NCI-H1930 (cell line): ENCODE data around the gene RNU2-1.
"Not testable (repeated sequence)": the region's sequence is repeated elsewhere in the genome, so short reads cannot be mapped to it uniquely, and the experiment has no call there.

Source experiments
- DNase-seq, 2 experiments: peaks; one replicate each; lab custom pipeline; 2025; lab: John Stamatoyannopoulos, UW

RNU2-1 gene

DNA sequence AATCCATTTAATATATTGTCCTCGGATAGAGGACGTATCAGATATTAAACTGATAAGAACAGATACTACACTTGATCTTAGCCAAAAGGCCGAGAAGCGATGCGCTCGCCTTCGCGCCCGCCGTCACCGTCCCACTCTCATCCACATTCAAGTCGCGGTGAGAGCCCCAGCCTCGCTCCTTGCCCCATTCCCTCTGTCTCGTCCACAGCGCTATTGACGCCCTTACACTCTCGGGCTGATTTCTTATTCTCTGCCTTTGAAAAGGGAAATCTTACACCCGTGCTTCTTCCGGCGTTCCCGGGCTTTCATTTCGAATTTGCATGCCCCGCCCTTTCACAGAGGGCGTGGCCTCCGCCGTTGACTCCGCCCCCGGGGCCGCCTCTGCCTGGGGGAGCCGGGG lies at the start of gene RNU2-1:
Gene RNU2-1 (minus strand): TSS at position 101 of the 400 bp plus-strand sequence.
- DNase-seq: not testable (repeated sequence)

GRCh38 chr17:43272914-43273313 lies 39.1 kb upstream of the RNU2-1 start:
- DNase-seq: not testable (repeated sequence)

GRCh38 chr17:43272483-43272882 lies 38.7 kb upstream of the RNU2-1 start:
- DNase-seq: not testable (repeated sequence)

GRCh38 chr17:43270552-43271504 lies 37.1 kb upstream of the RNU2-1 start:
- not testable (repeated sequence) for DNase-seq

- not testable (repeated sequence) for DNase-seq
Observed at GRCh38 chr17:43246456-43246855, 12.7 kb upstream of the RNU2-1 start.

DNA sequence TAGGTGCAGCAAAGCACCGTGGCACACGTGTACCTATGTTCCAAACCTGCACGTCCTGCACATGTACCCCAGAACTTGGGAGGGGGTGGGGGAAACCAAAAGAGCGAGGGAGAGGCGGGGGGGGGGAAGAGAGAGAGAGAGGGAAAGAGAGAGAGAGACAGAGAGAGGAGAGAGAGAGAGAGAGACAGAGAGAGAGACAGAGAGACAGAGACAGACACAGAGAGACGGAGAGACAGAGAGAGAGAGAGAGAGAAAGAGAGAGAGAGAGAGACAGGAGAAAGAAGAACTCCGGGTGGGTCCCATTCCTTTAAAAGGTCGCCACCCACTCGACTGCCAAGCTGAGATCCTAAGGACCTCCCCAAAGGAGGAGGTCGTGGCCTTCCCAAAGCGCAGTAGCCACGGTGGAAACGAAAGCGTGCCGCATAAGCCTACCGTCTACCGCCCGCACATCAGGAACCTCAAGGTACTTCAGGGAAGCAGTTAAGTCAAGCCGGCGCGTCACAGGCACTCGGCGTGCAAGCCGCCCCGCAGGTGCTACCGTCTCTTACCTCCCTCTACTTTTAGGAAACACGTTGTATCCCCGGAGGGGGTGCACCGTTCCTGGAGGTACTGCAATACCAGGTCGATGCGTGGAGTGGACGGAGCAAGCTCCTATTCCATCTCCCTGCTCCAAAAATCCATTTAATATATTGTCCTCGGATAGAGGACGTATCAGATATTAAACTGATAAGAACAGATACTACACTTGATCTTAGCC lies 7.0 kb upstream of the RNU2-1 start:
- not testable (repeated sequence) for DNase-seq

DNA sequence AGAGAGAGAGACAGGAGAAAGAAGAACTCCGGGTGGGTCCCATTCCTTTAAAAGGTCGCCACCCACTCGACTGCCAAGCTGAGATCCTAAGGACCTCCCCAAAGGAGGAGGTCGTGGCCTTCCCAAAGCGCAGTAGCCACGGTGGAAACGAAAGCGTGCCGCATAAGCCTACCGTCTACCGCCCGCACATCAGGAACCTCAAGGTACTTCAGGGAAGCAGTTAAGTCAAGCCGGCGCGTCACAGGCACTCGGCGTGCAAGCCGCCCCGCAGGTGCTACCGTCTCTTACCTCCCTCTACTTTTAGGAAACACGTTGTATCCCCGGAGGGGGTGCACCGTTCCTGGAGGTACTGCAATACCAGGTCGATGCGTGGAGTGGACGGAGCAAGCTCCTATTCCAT lies 5.8 kb upstream of the RNU2-1 start:
- DNase-seq: not testable (repeated sequence)

- not testable (repeated sequence) for DNase-seq
Observed at GRCh38 chr17:43233263-43233662, 514 bp downstream of the RNU2-1 start.

DNA sequence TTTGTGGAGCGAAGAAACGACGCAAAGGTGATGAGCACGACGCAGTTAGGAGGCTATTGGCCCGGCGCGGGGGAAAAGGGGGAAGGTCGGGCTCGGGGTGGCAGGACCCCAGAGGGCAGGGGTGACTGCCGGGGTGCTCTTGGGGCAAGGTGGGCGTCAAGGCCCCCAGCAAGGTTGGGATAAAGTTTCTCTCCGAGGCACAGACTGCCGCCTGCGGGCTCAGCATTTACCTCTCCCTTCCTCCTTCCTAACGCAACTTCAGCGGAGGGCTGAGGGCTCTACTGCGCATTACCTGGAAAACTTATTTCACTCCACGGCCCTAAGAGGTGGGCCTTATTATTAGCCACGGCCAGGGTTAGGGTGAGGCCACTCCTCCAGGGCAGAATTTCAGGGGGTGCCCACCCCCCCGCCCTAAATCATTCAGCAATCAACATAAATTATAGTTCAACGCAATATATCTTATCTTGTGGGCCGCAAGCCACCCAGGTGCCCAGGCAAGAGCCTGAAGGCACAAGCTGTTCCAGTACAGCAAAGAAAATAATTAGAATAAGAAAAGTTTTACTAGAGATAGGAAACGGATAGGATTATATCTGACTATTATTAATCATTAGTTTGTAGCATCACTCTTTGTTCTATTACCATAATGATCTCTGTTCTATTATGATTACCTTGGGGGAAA lies 1.6 kb downstream of the RNU2-1 start:
- not testable (repeated sequence) for DNase-seq

- DNase-seq: not testable (repeated sequence)
Observed at GRCh38 chr17:43231205-43232020, 2.4 kb downstream of the RNU2-1 start.

DNA sequence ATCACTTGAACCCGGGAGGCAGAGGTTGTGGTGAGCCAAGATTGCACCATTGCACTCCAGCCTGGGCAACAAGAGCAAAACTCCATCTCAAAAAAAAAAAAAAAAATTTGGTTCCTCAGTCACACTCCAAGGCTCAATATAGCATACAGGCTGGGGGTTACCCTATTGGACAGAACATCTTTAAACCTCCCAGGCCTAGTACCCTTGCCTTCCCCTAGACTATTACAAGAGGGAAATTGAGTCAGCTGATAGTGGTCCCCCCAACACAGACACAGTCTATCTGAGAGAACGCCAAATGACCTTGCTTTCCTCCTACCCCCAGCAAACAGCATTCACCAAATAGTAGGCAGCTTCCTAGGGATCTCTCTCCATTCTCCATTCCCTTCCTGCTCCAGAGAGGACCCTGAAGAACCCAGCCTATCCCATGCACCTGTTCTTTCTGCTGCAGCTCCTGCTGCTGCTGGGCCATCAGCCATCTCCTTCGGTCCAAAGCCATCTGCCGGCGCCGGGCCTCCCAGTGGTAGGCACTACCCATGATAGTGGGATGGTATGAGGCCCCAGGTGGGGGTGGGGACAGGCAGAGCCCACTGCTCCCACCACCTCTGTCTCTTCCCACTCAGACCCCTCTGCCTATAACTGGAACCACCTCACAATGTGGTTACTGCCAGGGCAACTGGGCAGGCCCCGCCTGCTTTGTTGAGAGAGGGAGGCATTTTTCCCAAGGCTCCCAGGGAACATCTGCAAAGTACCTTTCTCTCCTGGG lies 5.6 kb downstream of the RNU2-1 start, which contains the start of gene CCDC200:
Gene CCDC200 (minus strand): TSS at position 604 of the 763 bp plus-strand sequence. CDS start 69 bp downstream, at position 535.
- DNase-seq: not testable (repeated sequence)

- no peak for DNase-seq
Observed at GRCh38 chr17:43226393-43226792, 7.4 kb downstream of the RNU2-1 start.

DNA sequence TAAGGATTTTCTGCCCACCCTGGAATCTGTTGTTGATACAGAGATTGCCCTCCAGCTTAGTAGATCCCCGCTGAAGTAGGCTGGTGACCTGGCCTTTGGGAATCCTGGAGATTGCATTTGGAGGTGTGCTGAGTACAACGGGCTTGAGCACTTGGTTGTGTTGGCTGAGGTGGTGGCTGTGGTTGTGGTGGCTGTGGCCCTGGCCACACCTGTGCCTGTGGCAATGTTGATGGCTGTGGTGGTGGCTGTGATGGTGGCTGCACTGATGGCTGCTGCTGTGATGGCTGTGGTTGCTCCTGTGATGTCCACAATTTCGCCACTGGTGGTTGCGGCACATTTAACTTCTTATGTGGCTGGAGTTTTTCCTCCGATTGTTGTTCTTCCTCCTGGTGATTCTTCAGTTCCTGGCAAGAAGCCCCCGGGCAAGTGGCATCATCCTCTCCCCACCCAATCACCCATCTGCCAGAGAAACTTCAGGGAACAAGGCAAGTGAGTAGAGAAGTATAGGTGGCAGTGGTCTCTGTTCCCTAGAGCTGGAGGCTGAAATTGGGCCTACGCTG lies 9.6 kb downstream of the RNU2-1 start:
- DNase-seq: no peak

- no peak for DNase-seq
Observed at GRCh38 chr17:43220511-43221125, 13.2 kb downstream of the RNU2-1 start.

- no peak for DNase-seq
Observed at GRCh38 chr17:43219746-43220380, 13.9 kb downstream of the RNU2-1 start.

- no peak for DNase-seq
Observed at GRCh38 chr17:43219001-43219400, 14.8 kb downstream of the RNU2-1 start.

DNA sequence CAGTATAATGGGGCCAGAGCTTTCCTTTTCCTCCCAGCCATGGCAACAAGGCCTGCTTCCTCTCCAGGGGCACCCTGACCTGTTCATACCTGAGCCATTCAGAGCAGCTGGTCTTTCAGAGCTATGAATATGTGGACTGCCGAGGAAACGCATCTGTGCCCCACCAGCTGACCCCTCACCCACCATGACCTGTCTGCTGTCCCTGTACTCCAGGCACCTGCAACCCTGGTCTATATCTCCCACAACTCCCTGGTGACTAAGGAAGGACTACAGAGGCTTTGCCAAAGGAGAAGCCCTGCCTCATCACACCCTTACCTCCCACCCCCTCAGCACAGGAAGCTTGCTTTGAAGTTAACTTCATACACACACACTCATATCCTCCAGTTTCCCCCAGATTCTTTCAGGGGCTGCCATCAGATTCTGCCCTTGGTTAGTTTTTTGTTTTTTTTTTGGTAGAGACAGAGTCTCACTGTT lies 16.1 kb downstream of the RNU2-1 start:
- no peak for DNase-seq

- no peak for DNase-seq
Observed at GRCh38 chr17:43216762-43217613, 16.8 kb downstream of the RNU2-1 start.
